ENCODE measurements around the gene BBS1.

The BBS1 gene

GRCh38 chr11:66480117-66480938 is 30.1 kb upstream of the BBS1 start, which contains the start of gene DPP3:
Gene DPP3 (plus strand): TSS chr11:66480434. CDS start chr11:66482201, 1,767 bp downstream.
- peak within 1 kb of the TSS; percentile 72 to 96 (median 84) for H3K4me3 ChIP-seq
- peaks cover 15 to 31% (median 24%) of the 10 kb centered on the region in 10 experiments for H3K4me1 ChIP-seq
- H3K27me3 ChIP-seq, result no peaks in the 10 kb centered on the region
- H4K20me1 ChIP-seq, result peaks cover 0 to 60% (median 16%) of the 10 kb centered on the region in 11 experiments; a peak in 12 of 22 replicates
- peak within 1 kb of the TSS; percentile 84 to 99 (median 94) for H3K4me2 ChIP-seq
- no peak for TF ChIP-seq Cebpa-rat (IDR thresholded peaks at IDR 0.05)
- H3K9me3 ChIP-seq (replicated peaks in 1 of 11), result no peaks in the 10 kb centered on the region
- H3K9ac ChIP-seq, result peak within 1 kb of the TSS; percentile 89 to 97 (median 95)
- peaks cover 17 to 57% (median 35%) of the 10 kb centered on the region in 11 experiments; a peak in 20 of 22 replicates for H3K36me3 ChIP-seq
- peak within 1 kb of the TSS; percentile 84 to 94 (median 91) for H3K27ac ChIP-seq

GRCh38 chr11:66484806-66485380 is 25.5 kb upstream of the BBS1 start:
- peaks cover 52 to 78% (median 72%) of the 10 kb centered on the region in 11 experiments for H3K36me3 ChIP-seq
- H3K9ac ChIP-seq, result no peak overlapping the region
- peaks cover 8 to 21% (median 15%) of the 10 kb centered on the region in 10 experiments; a peak in 19 of 20 replicates for H3K4me1 ChIP-seq
- H4K20me1 ChIP-seq, result peaks cover 0 to 56% (median 5%) of the 10 kb centered on the region in 11 experiments; a peak in 10 of 22 replicates
- H3K27ac ChIP-seq, result no peak overlapping the region
- no peak overlapping the region for H3K4me2 ChIP-seq
- H3K27me3 ChIP-seq, result no peaks in the 10 kb centered on the region
- H3K4me3 ChIP-seq, result no peak overlapping the region
- no peak for TF ChIP-seq Cebpa-rat (IDR thresholded peaks at IDR 0.05)
- H3K9me3 ChIP-seq (replicated peaks in 1 of 11), result no peaks in the 10 kb centered on the region

GRCh38 chr11:66488957-66489356 is 21.5 kb upstream of the BBS1 start:
- Histone ChIP-seq H3K27me3 (no peaks in the 10 kb centered on the region), H3K9ac (no peak overlapping the region), H3K4me2 (no peak overlapping the region), H3K36me3 (peaks cover 81 to 97% (median 92%) of the 10 kb centered on the region in 11 experiments), H3K4me1 (peaks cover 0 to 3% (median 0%) of the 10 kb centered on the region in 10 experiments; a peak in 1 of 20 replicates), H3K4me3 (no peak overlapping the region), H4K20me1 (peaks cover 0 to 39% (median 0%) of the 10 kb centered on the region in 11 experiments; a peak in 8 of 22 replicates), H3K27ac (no peak overlapping the region), H3K9me3 (replicated peaks in 1 of 11) (no peaks in the 10 kb centered on the region)
- no peak for TF ChIP-seq Cebpa-rat (IDR thresholded peaks at IDR 0.05)

GRCh38 chr11:66489636-66490035 is 20.8 kb upstream of the BBS1 start:
- Histone ChIP-seq H3K4me3 (no peak overlapping the region), H3K4me1 (peaks cover 0 to 3% (median 0%) of the 10 kb centered on the region in 10 experiments; a peak in 1 of 20 replicates), H4K20me1 (peaks cover 0 to 38% (median 0%) of the 10 kb centered on the region in 11 experiments; a peak in 9 of 22 replicates), H3K27ac (no peak overlapping the region), H3K27me3 (no peaks in the 10 kb centered on the region), H3K9ac (no peak overlapping the region), H3K36me3 (peaks cover 83 to 99% (median 95%) of the 10 kb centered on the region in 11 experiments), H3K9me3 (replicated peaks in 1 of 11) (no peaks in the 10 kb centered on the region), H3K4me2 (no peak overlapping the region)
- no peak for TF ChIP-seq Cebpa-rat (IDR thresholded peaks at IDR 0.05)

- Histone ChIP-seq H4K20me1 (peaks cover 0 to 37% (median 0%) of the 10 kb centered on the region in 11 experiments; a peak in 8 of 22 replicates), H3K36me3 (peaks cover 85 to 100% (median 96%) of the 10 kb centered on the region in 11 experiments), H3K27ac (no peak overlapping the region), H3K9ac (no peak overlapping the region), H3K4me3 (no peak overlapping the region), H3K27me3 (no peaks in the 10 kb centered on the region), H3K4me2 (no peak overlapping the region), H3K9me3 (replicated peaks in 1 of 11) (no peaks in the 10 kb centered on the region), H3K4me1 (peaks cover 0 to 3% (median 0%) of the 10 kb centered on the region in 10 experiments; a peak in 1 of 20 replicates)
- no peak for TF ChIP-seq Cebpa-rat (IDR thresholded peaks at IDR 0.05)
Observed at GRCh38 chr11:66491315-66491935, 19.0 kb upstream of the BBS1 start.

- no peak overlapping the region for H3K27ac ChIP-seq
- H3K9me3 ChIP-seq (replicated peaks in 1 of 11), result no peaks in the 10 kb centered on the region
- H3K4me2 ChIP-seq, result no peak overlapping the region
- peak overlapping the region in 1 of 11 experiments; percentile 3; a peak in 1 of 22 replicates for H3K9ac ChIP-seq
- peaks cover 0 to 3% (median 0%) of the 10 kb centered on the region in 10 experiments; a peak in 1 of 20 replicates for H3K4me1 ChIP-seq
- TF ChIP-seq Cebpa-rat (IDR thresholded peaks at IDR 0.05), result no peak
- peaks cover 85 to 100% (median 96%) of the 10 kb centered on the region in 11 experiments for H3K36me3 ChIP-seq
- peaks cover 0 to 33% (median 0%) of the 10 kb centered on the region in 11 experiments; a peak in 6 of 22 replicates for H4K20me1 ChIP-seq
- no peaks in the 10 kb centered on the region for H3K27me3 ChIP-seq
- H3K4me3 ChIP-seq, result no peak overlapping the region
Observed at GRCh38 chr11:66492161-66492865, 18.1 kb upstream of the BBS1 start.

GRCh38 chr11:66493130-66493529 is 17.3 kb upstream of the BBS1 start:
- Histone ChIP-seq H3K4me2 (no peak overlapping the region), H3K9ac (no peak overlapping the region), H3K4me3 (no peak overlapping the region), H3K27ac (no peak overlapping the region), H3K36me3 (peaks cover 84 to 100% (median 96%) of the 10 kb centered on the region in 11 experiments), H3K9me3 (replicated peaks in 1 of 11) (no peaks in the 10 kb centered on the region), H3K27me3 (no peaks in the 10 kb centered on the region), H3K4me1 (peaks cover 0 to 3% (median 0%) of the 10 kb centered on the region in 10 experiments; a peak in 1 of 20 replicates), H4K20me1 (peaks cover 0 to 28% (median 0%) of the 10 kb centered on the region in 11 experiments; a peak in 4 of 22 replicates)
- no peak for TF ChIP-seq Cebpa-rat (IDR thresholded peaks at IDR 0.05)

GRCh38 chr11:66494458-66494857 is 16.0 kb upstream of the BBS1 start:
- no peaks in the 10 kb centered on the region for H3K9me3 ChIP-seq (replicated peaks in 1 of 11)
- no peak overlapping the region for H3K9ac ChIP-seq
- H3K4me1 ChIP-seq, result peaks cover 0 to 3% (median 0%) of the 10 kb centered on the region in 10 experiments; a peak in 1 of 20 replicates
- no peak overlapping the region for H3K4me2 ChIP-seq
- peaks cover 0 to 21% (median 0%) of the 10 kb centered on the region in 11 experiments; a peak in 4 of 22 replicates for H4K20me1 ChIP-seq
- H3K27me3 ChIP-seq, result no peaks in the 10 kb centered on the region
- no peak for TF ChIP-seq Cebpa-rat (IDR thresholded peaks at IDR 0.05)
- peaks cover 83 to 100% (median 96%) of the 10 kb centered on the region in 11 experiments for H3K36me3 ChIP-seq
- no peak overlapping the region for H3K27ac ChIP-seq
- H3K4me3 ChIP-seq, result no peak overlapping the region
